Measurements from ENCODE around the gene ALX3.

The ALX3 gene

GRCh38 chr1:110048240-110048639 is 22.2 kb downstream of the ALX3 start:
- Histone ChIP-seq H3K27me3 (ENCODE audit: low read length) (no peaks in the 10 kb centered on the region), H3K4me2 (ENCODE audit: low read depth, low read length, poor library complexity, severe bottlenecking) (no peak overlapping the region), H3K4me3 (ENCODE audit: insufficient read depth, low read length, poor library complexity, severe bottlenecking) (no peak overlapping the region), H3K36me3 (ENCODE audit: low read length) (peaks cover 18% of the 10 kb centered on the region; the same call in 1 of the 2 replicates), H3K79me2 (ENCODE audit: insufficient read depth, low read length) (no peaks in the 10 kb centered on the region), H3K9me3 (ENCODE audit: insufficient read depth, low read length) (no peaks in the 10 kb centered on the region), H3F3A (ENCODE audit: insufficient read depth) (no peaks in the 10 kb centered on the region), H2AFZ (ENCODE audit: low read depth, low read length, severe bottlenecking) (no peak overlapping the region), H3K9ac (ENCODE audit: low read length) (no peak overlapping the region), H4K20me1 (ENCODE audit: low read depth, low read length) (no peaks in the 10 kb centered on the region), H3K27ac (ENCODE audit: low read depth, low read length) (no peak overlapping the region), H3K9me2 (replicated peaks; ENCODE audit: insufficient read depth, low read length) (no peaks in the 10 kb centered on the region)
- TF ChIP-seq EZH2phosphoT487 (conservative IDR thresholded peaks at IDR 0.05; ENCODE audit: low read length) (no peak), CTCF (IDR thresholded peaks at IDR 0.05; ENCODE audit: insufficient read depth, low read length, poor library complexity, severe bottlenecking) (no peak)

GRCh38 chr1:110047463-110047862 is 23.0 kb downstream of the ALX3 start:
- H3K9me2 ChIP-seq (replicated peaks; ENCODE audit: insufficient read depth, low read length): no peaks in the 10 kb centered on the region
- no peaks in the 10 kb centered on the region for H3K9me3 ChIP-seq (ENCODE audit: insufficient read depth, low read length)
- no peaks in the 10 kb centered on the region for H3K79me2 ChIP-seq (ENCODE audit: insufficient read depth, low read length)
- H3K4me2 ChIP-seq (ENCODE audit: low read depth, low read length, poor library complexity, severe bottlenecking): no peak overlapping the region
- no peak overlapping the region for H3K4me3 ChIP-seq (ENCODE audit: insufficient read depth, low read length, poor library complexity, severe bottlenecking)
- H2AFZ ChIP-seq (ENCODE audit: low read depth, low read length, severe bottlenecking): no peak overlapping the region
- H3K36me3 ChIP-seq (ENCODE audit: low read length): peaks cover 18% of the 10 kb centered on the region; the same call in 1 of the 2 replicates
- no peak overlapping the region for H3K27ac ChIP-seq (ENCODE audit: low read depth, low read length)
- H3K27me3 ChIP-seq (ENCODE audit: low read length): no peaks in the 10 kb centered on the region
- H4K20me1 ChIP-seq (ENCODE audit: low read depth, low read length): no peaks in the 10 kb centered on the region
- H3K9ac ChIP-seq (ENCODE audit: low read length): no peak overlapping the region
- no peak for TF ChIP-seq EZH2phosphoT487 (conservative IDR thresholded peaks at IDR 0.05; ENCODE audit: low read length)
- no peak for TF ChIP-seq CTCF (IDR thresholded peaks at IDR 0.05; ENCODE audit: insufficient read depth, low read length, poor library complexity, severe bottlenecking)
- H3F3A ChIP-seq (ENCODE audit: insufficient read depth): no peaks in the 10 kb centered on the region

GRCh38 chr1:110043016-110043415 is 27.5 kb downstream of the ALX3 start:
- H4K20me1 ChIP-seq (ENCODE audit: low read depth, low read length): no peaks in the 10 kb centered on the region
- H3K4me3 ChIP-seq (ENCODE audit: insufficient read depth, low read length, poor library complexity, severe bottlenecking): no peak overlapping the region
- H3F3A ChIP-seq (ENCODE audit: insufficient read depth): no peaks in the 10 kb centered on the region
- H3K27me3 ChIP-seq (ENCODE audit: low read length): no peaks in the 10 kb centered on the region
- TF ChIP-seq CTCF (IDR thresholded peaks at IDR 0.05; ENCODE audit: insufficient read depth, low read length, poor library complexity, severe bottlenecking) (no peak), EZH2phosphoT487 (conservative IDR thresholded peaks at IDR 0.05; ENCODE audit: low read length) (no peak)
- no peak overlapping the region for H3K27ac ChIP-seq (ENCODE audit: low read depth, low read length)
- H3K36me3 ChIP-seq (ENCODE audit: low read length): peaks cover 18% of the 10 kb centered on the region; the same call in 1 of the 2 replicates
- no peaks in the 10 kb centered on the region for H3K9me3 ChIP-seq (ENCODE audit: insufficient read depth, low read length)
- no peaks in the 10 kb centered on the region for H3K79me2 ChIP-seq (ENCODE audit: insufficient read depth, low read length)
- H2AFZ ChIP-seq (ENCODE audit: low read depth, low read length, severe bottlenecking): no peak overlapping the region
- H3K9me2 ChIP-seq (replicated peaks; ENCODE audit: insufficient read depth, low read length): no peaks in the 10 kb centered on the region
- H3K9ac ChIP-seq (ENCODE audit: low read length): no peak overlapping the region
- no peak overlapping the region for H3K4me2 ChIP-seq (ENCODE audit: low read depth, low read length, poor library complexity, severe bottlenecking)

Data from SU-DHL-6 (cell line).